Embryonic facial prominence (tissue), 1 donor: ENCODE data around the gene SYNRG.
"Not testable (repeated sequence)": the region's sequence is repeated elsewhere in the genome, so short reads cannot be mapped to it uniquely, and the experiment has no call there.

Experiments
- DNase-seq: peaks from one replicate; pipeline ENCODE4 v3.0.0-alpha.2; 2016; ENCODE audit errors: extremely low spot score

The SYNRG gene

GRCh38 chr17:37538981-37539659 lies 70.1 kb downstream of the SYNRG start:
- no peak for DNase-seq

GRCh38 chr17:37535906-37536305 lies 73.3 kb downstream of the SYNRG start:
- DNase-seq = no peak

GRCh38 chr17:37532756-37533155 lies 76.5 kb downstream of the SYNRG start:
- no peak for DNase-seq

- DNase-seq = no peak
Measured at GRCh38 chr17:37530420-37530819, 78.8 kb downstream of the SYNRG start.

GRCh38 chr17:37527249-37527851 lies 81.9 kb downstream of the SYNRG start:
- DNase-seq = peak; percentile 64

GRCh38 chr17:37523715-37524219 lies 85.5 kb downstream of the SYNRG start:
- no peak for DNase-seq

- DNase-seq = no peak
Measured at GRCh38 chr17:37521821-37522220, 87.4 kb downstream of the SYNRG start.

GRCh38 chr17:37520174-37520573 lies 89.0 kb downstream of the SYNRG start:
- DNase-seq = no peak

- DNase-seq = no peak
Measured at GRCh38 chr17:37519251-37519985, 89.8 kb downstream of the SYNRG start.

GRCh38 chr17:37518826-37519225 lies 90.4 kb downstream of the SYNRG start:
- DNase-seq = no peak

GRCh38 chr17:37517881-37518280 lies 91.3 kb downstream of the SYNRG start:
- no peak for DNase-seq

- DNase-seq = no peak
Measured at GRCh38 chr17:37516127-37516571, 93.1 kb downstream of the SYNRG start.

GRCh38 chr17:37513711-37514110 lies 95.5 kb downstream of the SYNRG start:
- no peak for DNase-seq

- no peak for DNase-seq
Measured at GRCh38 chr17:37512442-37513068, 96.7 kb downstream of the SYNRG start.

- DNase-seq = not testable (repeated sequence)
Measured at GRCh38 chr17:37511642-37512041, 97.6 kb downstream of the SYNRG start.

- no peak for DNase-seq
Measured at GRCh38 chr17:37510056-37510455, 99.2 kb downstream of the SYNRG start.

GRCh38 chr17:37507111-37507510 lies 102.1 kb downstream of the SYNRG start:
- no peak for DNase-seq

GRCh38 chr17:37506678-37507077 lies 102.5 kb downstream of the SYNRG start:
- DNase-seq = no peak

- no peak for DNase-seq
Measured at GRCh38 chr17:37505333-37505732, 103.9 kb downstream of the SYNRG start.

- DNase-seq = no peak
Measured at GRCh38 chr17:37503148-37503547, 106.1 kb downstream of the SYNRG start.

- no peak for DNase-seq
Measured at GRCh38 chr17:37502009-37502936, 106.9 kb downstream of the SYNRG start.
